ENCODE data around the gene IGFBP3.
"Not testable (repeated sequence)": the region's sequence is repeated elsewhere in the genome, so short reads cannot be mapped to it uniquely, and the experiment has no call there.

Gene IGFBP3, protein sequence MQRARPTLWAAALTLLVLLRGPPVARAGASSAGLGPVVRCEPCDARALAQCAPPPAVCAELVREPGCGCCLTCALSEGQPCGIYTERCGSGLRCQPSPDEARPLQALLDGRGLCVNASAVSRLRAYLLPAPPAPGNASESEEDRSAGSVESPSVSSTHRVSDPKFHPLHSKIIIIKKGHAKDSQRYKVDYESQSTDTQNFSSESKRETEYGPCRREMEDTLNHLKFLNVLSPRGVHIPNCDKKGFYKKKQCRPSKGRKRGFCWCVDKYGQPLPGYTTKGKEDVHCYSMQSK

DNA sequence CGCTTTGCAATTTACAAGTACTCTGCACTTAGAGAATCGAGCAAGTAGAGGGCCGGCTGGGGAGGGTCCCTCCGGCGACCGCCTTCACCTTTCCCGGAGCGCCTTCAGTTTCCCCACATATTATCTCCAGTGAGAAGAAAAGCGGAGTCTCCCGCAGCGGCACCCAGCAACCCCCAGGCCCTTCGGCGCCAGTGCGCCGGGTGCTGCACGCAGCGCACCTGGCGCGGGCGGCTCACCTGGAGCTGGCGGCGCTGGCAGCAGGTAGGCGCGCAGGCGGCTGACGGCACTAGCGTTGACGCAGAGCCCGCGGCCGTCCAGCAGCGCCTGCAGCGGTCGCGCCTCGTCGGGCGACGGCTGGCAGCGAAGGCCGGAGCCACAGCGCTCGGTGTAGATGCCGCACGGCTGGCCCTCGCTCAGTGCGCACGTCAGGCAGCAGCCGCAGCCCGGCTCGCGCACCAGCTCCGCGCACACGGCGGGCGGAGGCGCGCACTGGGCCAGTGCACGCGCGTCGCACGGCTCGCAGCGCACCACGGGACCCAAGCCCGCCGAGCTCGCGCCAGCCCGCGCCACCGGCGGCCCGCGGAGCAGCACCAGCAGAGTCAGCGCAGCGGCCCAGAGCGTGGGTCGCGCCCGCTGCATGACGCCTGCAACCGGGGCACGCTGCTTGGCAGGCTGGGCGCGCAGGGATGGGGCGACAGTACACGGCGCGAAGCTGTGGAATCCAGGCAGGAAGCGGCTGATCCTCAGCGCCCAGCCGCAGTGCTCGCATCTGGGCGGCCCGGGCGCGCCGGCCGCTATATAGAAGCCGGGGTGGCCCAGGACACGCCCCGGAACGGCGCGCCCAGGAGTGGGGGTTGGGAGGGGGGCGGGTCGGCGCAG lies at the start of gene IGFBP3:
Gene IGFBP3 (minus strand): TSS at position 771 of the 879 bp plus-strand sequence. CDS start 132 bp downstream, at position 639.
- peak; percentile 82 for DNase-seq

DNA sequence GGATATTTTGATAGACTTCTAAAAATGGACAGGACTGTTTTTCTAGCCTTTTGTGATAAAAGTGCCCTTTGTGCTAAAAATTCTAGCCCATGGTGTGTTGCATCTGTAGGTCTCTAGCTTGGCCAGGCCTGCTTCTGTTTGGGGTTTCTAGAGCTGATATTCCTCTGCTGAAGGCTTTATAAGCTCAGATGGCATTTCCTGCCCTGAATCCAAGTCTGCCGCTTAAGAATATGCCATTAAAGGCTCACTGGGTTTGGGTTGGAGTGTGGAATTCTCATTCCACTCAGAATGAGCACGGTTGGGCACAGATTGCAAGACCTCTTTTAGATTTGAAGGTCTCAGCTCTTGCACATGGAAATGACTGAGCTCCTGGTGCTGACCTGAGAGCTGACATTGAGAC lies 49.4 kb upstream of the IGFBP3 start:
- DNase-seq = no peak

DNA sequence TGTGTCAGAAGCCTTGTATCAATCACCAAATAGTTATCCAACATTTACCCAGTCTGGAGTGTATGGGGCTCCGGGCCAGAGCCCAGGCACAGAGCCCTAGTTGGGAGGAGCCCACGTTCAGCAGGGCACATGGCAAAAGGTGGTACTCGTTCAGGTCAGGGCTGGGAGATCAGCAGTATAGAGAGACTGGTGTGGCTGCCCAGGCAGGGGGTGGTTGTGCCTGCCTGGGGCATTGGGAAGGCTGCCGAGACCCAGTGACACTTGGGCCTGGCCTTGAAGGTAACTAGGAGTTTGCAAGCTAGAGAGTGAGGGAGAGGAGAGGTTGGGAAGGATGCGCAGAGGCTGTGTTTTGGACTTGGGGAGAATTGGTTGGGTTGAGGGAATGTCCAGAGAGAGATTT lies 48.9 kb upstream of the IGFBP3 start:
- no peak for DNase-seq

DNA sequence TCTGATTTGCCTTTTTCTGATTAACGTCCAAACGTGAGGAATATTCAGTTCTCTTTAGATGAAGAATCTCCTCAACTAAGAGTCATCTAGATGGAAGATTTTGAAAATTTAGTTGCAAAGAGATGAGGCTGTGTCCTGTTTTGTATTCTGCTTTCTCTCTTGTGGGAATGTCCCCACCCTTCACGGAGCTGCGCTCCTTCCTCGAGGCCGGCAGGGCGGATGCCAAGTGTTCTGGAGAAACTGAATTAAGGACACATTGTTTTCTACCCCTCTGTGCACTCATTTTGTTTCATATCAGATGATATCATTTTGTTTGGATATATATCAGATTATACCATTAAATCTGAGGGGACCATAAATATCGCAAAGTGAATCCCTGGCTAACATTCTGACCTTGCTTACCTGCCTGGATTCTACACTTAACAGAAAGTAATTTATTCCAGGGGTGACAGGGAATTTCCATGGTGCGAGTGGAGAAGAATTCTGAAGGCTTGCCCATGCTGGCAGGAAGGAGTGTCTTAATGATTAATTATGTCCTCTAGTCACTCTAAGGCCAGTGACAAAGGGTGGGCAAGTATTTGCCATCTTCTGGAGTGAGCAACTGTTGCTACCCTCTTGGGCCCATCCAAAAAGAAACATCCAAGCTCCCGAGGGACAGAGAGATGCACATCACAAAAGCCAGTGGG lies 47.9 kb upstream of the IGFBP3 start:
- DNase-seq = no peak

DNA sequence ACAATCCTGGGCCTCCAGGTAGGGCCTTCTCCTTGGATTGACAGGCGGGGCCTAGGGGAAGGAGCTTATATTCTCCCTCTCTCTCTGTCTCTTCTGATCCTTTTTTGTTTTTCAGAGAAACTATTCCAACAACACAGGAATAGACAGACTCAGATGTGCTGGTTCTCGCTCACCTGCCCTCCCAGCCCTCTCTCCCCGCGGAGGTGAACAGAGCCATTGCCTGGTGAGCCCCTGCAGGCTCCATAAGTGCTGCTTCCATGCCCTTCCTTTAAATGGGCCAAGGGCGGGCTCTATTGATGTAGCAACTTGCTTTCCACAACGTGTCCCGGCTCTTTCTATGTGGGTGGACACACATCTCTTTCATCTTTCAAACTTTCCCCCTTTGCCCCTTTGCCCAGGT lies 47.2 kb upstream of the IGFBP3 start:
- no peak for DNase-seq

DNA sequence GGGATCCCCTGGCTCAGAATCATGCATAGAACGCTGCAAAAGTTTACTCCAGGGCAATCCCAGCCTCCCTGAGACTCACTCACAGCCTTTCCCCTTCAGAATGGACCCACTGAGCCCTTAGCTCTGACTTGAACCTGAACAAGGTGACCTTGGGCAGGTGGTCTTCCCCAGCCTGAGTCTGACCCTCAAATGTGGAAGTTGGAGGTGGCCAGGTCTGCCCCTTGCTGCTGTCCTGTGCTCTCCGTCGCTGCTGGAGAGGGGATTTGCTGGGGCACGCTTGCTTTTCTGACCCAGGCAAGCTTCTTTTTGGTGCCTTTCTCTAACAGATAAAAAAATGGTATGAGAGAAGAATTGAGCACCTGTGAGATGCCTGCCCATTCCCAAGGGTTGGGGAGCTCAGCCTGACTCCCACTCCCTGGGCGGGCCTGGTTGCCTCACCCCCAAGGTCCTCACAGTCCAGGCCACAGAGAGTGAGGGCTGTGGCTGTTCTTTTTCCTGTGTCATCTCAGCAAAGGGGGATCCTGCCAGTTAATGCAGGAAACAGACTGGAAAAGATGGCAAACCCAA lies 46.6 kb upstream of the IGFBP3 start:
- DNase-seq = no peak

DNA sequence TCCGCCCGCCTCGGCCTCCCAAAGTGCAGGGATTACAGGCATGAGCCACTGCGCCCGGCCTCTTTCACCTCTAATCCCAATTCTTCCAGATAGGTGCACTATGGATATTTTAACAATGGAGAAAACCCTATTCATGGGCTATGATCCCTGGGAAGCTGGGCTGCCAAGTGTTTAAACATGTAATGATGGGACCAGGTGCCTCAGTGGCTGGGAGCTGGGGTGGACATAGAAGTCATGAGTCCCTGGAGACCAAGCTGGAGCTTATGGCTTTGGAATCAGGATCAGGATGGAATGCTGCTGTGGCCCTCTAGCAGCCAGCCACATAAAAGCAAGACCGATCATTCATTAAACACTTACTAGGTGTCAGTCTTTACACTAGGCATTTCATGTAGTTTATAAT lies 41.8 kb upstream of the IGFBP3 start:
- DNase-seq = no peak

DNA sequence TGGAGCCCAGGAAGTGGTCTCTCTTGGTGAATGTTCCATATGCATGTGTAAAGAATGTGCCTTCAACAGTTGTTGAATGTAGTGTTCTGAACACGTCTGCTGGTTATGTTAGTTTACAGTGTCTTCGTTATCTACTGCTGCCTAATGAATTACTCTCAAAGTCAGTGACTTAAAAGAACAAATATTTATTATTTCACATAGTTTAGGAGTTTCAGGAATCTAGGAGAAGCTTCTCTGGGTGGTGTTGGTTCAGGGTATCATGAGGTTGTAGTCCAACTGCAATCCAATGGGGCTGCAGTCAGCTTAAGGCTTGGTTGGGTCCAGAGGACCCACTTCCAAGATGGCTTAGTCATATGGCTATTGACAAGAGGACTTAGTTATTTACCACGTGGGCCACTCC lies 36.6 kb upstream of the IGFBP3 start:
- no peak for DNase-seq

DNA sequence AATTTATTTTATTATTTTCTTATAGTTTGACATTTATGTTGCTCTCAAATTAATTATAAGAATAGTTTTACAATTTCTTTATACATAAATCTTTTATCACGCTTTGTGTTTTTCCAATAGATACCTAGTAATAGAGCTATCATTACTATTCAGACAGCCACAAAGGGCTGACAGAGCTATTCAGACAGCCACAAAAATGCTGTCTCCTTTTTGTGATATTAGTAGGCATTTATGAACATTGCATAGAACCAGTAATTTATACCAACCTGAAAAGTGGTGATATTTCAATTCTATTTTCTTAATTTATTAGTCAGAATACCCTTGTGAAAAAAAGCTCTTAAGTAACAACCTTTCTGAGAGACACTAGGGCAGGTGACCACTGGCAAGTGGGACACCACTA lies 34.2 kb upstream of the IGFBP3 start:
- no peak for DNase-seq

DNA sequence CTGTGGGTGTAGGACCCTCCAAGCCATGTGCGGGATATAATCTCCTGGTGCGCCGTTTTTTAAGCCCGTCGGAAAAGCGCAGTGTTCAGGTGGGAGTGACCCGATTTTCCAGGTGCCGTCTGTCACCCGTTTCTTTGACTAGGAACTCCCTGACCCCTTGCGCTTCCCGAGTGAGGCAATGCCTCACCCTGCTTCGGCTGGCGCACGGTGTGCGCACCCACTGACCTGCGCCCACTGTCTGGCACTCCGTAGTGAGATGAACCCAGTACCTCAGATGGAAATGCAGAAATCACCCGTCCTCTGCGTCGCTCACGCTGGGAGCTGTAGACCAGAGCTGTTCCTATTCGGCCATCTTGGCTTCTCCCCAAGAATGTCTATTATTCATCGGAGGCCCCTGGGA lies 32.0 kb upstream of the IGFBP3 start:
- DNase-seq = not testable (repeated sequence)

DNA sequence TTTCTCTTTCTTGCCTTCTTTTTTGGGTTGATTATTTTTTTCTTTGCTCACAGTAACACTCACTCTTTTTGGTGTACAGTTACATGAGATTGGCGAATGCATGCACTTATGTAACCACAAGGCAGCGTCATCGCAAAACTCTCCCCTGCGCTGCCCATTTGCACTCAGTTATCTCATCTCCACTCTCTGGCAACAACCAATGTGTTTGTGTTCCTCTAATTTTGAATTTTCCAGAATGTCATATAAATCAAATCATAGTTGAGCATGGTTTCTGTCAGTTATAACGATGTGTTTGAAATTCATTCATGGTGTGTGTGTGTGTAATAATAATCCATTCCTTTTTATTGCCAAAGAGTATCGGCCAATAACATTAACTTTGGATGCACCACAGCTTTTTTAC lies 23.0 kb upstream of the IGFBP3 start:
- DNase-seq = no peak

DNA sequence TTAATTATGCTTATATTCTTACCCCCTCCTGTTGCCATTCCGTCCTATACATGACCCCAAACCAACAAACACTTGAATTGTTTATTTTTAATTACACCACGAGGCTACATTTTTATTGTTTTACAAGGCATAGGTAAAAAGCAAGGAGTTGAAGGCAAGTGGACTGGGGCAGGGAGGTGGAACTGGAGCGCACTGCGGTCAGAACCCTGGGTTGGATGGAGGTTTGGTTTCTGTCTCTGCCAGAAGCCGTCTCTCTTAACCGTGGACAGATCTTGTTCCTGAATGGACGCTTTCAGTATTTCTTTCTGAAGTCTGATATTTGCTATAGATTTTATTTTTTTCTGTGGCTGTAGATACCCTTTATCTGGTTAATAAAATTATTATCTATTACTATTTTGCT lies 19.9 kb upstream of the IGFBP3 start:
- DNase-seq = no peak

DNA sequence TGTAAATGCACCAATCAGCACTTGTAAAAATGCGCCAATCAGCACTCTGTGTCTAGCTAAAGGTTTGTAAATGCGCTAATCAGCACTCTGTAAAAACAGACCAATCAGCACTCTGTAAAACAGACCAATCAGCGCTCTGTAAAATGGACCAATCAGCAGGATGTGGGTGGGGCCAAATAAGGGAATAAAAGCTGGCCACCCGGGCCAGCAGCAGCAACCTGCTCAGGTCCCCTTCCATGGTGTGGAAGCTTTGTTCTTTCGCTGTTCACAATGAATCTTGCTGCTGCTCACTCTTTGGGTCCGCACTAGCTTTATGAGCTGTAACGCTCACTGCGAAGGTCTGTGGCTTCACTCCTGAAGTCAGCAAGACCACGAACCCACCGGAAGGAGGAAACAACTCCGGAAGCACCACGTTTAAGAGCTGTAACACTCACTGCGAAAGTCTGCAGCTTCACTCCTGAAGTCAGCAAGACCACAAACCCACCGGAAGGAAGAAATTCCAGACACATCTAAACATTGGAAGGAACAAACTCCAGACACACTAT lies 19.2 kb upstream of the IGFBP3 start:
- not testable (repeated sequence) for DNase-seq

DNA sequence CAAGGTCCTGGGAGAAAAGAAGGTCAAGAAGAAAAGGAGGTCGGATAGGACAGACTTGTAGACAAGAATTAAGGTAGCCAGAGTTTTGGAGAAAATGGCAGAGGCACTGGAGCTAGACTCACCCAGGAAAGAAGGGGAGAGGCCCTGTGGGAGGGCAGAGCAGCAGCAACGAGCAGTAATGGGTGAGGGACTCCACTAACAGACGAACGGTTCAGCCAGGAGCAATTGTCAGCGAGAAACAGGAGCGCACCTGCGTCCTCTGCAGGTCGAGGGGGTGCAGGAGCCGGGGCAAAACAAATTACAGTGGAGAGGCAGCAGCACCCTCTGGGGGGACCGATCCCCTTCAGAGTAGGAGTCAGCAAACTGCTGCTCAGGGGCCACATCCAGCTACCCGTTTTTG lies 18.5 kb upstream of the IGFBP3 start:
- no peak for DNase-seq

DNA sequence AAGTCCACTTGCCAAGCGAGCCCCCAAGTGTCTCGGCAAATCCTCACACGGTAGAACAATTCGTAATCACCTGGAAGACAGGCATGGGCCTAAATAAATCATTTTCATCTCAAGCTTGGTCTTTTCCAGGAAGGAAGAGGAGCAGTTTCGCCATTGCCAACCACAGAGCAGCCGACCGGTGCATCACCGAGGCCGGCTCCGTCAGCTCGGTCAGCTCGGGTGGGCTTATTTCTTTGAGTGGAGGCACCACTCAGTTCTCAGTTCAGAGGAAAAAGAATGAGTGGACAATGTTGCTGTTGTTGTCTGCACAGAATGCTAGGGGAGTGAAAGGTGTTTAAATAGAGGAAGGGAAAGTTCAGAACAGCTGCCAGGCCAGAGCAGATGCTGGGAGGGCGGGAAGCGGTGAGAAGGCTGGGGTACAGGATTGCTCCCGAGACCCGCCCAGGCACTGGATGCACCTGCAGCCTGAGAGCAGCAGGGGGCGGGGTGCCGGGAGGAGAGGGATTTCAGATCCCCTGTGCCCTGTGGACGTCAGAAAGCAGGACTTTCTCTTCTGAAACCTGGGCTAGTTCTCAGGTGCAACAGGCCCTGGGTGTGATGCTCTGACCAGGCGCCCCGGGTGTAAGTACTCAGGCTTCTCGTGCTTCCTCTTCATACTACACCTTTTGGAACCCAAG lies 17.7 kb upstream of the IGFBP3 start:
- DNase-seq = no peak

DNA sequence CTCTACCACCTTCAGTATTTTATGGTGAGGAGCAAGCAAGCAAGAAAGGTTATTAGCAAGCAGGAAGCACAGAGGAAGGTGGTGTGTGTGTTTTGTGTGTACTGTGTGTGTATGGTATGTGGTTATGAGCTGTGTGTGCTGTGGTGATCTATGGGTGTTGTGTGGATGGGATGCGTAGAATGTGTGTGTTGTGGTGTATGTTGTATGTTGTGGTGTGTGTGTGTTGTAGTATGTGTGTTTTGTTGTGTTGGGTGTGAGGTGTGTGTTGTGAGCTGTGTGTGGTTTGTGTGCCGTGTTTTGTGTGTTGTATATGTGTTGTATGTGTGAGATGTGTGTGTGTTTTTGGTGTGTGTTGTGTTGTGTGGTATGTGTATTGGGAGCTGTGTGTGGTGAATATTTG lies 16.8 kb upstream of the IGFBP3 start:
- DNase-seq = no peak

DNA sequence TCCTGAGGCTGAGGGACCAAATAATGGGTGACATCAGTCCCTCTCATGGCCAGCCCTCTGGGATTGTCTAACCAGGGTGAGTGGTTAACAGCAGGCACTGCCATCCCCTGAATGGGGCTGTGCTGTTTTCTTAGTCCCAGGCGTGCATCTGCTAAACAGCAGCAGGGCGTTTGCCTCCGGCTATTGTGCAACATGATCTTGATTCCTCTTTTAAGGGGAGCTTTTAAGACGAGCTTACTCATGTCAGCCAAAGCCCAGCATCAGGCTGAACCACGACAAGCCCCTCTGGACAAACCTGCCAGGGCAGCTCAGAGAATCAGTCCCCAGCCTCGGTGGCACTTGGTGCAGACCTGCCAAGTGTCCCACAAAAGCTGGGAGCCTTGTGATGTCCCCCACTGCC lies 16.2 kb upstream of the IGFBP3 start:
- no peak for DNase-seq

DNA sequence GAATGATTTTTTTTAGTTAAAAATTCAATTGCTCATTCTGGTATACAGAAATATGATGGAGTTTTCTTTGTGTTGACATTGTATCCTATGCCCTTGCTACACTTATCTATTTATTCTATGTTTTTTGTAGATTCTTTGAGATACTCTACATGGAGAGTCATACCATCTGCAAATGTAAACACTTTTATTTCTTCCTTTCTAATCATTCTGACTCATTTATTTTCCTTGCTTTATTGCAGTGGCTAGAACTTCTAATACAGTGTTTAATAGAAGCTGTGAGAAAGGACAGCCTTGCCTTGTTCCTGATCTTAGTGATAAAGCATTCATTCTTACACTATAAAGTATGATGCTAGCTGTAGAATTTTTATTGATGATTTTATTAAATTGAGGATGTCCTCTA lies 9.9 kb upstream of the IGFBP3 start:
- no peak for DNase-seq

DNA sequence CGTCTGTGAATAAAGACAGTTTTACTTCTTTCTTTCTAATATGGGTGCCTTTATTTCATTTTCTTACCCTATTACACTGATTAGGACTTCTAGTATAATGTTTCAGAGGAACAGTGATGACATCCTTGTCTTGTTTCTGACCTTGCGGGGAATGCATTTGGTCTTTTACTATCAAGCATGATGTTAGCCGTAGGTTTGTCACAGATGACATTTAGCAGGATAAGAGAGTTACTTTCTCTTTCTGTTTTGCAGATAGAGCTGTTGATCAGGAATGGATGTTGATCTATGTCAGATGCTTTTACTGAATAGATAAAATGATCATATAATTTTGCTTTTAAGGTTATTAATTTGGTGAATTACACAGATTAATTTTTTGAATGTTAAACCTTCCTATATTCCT lies 6.6 kb upstream of the IGFBP3 start:
- no peak for DNase-seq

DNA sequence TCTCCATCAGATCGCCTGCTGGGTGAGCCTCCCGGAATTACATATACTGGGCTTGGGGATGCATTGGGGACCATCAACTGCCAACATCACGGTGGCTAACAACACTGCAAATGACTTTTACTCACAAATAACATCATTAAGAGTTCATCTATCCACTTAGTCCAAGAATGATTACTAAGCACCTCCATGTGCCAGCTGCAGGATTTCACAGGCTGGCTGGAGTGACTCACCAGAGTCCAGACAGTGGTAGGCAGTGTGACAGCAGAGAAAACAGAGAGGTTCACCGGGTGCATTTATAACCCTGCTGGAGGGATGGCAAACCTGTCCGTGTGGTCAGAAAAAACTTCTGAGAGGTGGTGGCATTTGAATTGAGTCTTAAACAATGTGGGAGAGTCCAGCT lies 3.2 kb upstream of the IGFBP3 start:
- DNase-seq = no peak

DNA sequence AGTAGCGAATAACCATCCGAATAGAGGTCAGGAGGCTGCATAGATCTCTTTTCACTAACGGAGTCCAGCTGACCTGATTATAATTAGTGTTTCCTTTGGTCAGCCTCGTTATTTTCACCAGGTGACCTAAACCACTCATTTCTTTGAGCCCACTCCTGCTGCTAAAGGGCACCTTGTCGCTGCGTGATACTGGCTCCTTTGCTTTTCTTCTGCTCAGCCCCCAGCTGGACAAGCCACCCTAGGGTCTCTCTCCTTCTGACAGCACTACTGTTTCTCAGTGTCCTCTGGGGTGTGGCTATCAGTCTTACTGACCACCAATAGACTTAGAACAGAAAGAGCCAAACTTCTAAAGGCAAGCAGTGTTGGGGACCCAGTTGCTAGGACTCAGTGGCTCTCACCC lies 2.7 kb upstream of the IGFBP3 start:
- no peak for DNase-seq

DNA sequence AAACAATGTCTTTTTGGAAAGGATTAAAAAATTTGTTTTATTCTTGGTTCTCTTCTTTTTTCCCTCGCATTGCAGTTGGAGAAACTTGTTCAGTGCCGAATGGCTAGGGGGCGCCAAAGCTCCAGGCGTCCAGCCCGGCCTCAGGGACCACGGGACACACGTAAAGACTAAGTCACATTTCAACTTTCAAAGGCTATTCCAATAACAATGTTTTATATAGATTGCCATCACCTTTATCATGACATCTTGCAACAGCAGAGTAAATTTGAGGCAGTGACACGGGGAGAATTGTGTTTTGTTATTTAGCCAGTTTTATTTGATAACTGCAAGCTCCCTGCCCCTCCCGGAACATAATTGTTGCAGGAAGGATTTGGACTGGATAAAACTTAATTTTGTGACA lies 2.2 kb upstream of the IGFBP3 start:
- peak; percentile 88 for DNase-seq

DNA sequence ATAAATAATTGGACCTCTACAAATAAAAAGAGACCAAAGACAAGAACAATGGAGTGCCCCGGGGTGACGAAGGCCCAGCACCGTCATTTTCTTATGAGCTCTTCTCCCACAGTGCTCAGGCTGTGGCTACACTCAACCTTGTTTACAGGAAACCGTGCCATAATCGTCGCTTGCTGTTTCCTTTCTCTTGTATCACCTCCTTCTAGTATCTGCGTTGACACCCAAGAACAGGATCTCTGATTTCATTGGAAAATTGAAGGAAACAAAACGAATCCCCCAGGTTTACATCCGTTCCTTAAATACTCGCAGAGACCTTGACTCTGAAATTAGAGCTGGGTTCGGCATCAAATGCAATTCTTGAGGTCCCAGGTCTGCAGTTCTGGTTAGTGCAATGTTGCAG lies 1.7 kb upstream of the IGFBP3 start:
- no peak for DNase-seq

All from right forelimb (tissue), 1 donor.